IPS DF 4.7 (cell line): ENCODE results near the gene GATAD2B.
"Not testable (repeated sequence)": the region's sequence is repeated elsewhere in the genome, so short reads cannot be mapped to it uniquely, and the experiment has no call there.

Source experiments
- DNase-seq: peaks from one replicate; pipeline ENCODE4 v3.0.0-alpha.2; 2013; ENCODE audit warnings: low spot score; ENCODE audit errors: extremely low read depth

GATAD2B gene

DNA sequence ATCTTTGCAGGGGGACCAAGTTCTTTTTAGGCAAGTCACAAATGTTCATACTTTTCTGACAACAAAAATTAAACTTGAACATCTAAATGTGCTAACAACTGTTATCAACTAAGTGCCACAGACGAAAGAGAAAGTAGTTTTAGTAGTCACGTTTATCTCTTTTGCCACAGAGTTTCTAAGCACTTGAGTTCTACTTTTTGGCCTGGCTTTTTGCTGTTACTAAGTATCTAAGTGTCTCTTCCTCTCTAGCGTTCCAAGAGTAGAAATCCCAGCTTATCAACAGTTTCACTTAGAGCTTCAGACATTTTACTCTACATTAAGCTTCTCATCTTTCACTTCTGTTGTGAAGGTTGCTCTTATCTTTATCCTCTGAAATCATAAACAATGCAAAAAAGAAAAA lies 34.2 kb downstream of the GATAD2B start:
- no peak for DNase-seq

DNA sequence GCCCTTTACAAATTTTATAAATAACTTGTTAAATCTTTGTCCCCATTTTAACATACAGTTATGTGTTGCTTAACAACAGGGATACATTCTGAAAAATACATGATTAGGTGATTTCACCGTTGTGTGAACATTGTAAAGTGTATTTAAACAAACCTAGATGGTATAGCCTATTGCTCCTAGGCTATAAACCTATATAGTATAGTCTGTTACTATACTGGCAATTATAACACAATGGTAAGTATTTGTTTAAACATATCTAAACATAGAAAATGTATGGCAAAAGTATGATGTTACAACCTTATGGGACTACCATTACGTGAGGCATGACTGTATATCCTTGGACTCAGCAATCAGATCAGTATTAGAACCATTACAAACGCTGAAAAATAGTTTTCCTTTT lies 36.6 kb downstream of the GATAD2B start:
- DNase-seq = no peak

DNA sequence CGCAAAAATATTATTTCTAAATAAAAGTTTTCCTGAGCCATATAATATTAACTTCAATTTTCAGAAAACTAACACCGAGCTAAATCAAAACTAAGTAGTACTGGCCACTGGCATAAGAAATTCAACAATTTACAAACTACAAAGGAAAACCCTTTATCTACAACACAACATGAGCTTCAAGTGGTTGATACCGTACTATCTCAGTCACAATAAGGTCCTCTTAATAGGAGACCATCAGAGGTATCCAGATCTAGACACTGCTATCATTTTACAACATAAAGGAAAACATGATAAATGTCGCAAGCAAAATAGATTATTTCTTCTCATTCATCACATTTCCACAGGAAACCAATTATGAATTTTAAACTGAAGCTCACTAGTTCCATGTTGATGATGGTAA lies 39.5 kb downstream of the GATAD2B start:
- no peak for DNase-seq

DNA sequence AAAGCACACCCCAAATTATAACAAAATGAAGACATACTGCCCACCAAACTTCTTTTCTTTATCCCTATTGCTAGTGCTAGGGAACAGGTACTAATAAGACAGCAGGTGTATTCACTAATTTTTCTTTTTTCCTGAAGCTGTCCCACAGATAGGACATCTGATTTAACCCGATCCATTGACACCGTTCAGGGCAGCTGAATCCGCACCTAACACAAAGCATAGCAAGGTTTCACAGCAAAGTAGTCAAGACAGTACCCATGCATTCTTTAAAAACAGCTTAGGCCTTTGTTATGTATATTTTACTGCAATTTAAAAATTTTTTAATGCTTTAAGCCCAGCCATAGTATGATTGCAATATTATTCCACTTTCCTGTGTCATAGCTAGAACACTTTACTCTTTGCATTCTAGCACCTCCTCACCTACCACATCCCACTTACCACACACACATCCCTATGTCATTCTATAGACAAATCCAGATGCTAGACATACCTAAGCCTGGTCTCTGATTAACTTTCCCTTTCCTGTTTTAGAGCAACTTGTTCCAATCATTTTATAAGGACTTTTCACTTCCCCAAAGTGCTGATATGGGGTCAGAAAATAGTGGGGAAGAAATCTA lies 40.4 kb downstream of the GATAD2B start:
- no peak for DNase-seq

DNA sequence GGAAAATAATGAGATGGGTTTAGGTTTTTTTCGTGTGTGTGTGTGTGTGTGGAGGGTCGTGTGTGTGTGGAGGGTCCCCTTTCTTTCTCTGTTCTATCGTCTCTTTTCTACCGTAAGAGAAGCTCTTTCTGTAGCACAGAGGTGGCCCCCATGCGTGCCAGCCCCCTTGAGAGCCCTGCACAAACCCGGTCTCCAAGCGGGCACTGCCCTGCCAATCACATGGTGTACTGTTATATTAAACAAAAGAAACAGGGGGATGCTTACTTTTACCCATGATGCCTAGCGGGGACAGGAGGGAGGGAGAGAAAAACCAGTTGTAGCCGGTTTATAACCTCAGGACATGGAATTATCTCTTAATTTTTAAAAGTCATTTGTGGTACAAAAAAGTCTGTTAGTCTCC lies 41.0 kb downstream of the GATAD2B start:
- DNase-seq = no peak

DNA sequence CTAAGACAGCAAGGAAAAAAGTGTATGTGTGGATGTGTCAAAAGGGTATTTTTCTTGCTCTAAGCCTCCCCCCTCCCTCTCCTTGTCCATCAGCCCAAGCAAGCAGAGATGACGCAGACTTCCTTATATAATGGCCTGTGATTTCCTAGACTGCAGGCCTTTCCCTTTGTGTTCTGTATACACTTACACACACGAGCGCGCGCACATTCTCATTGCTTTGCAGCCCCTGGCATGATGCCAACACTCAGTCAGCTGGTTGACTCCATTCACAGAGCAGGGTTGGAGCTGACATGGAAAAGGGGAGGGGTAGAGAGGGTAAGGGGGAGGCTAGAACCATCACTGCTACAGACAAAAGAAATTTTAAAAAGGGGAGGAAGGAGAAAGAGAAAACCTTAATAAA lies 41.8 kb downstream of the GATAD2B start:
- no peak for DNase-seq

DNA sequence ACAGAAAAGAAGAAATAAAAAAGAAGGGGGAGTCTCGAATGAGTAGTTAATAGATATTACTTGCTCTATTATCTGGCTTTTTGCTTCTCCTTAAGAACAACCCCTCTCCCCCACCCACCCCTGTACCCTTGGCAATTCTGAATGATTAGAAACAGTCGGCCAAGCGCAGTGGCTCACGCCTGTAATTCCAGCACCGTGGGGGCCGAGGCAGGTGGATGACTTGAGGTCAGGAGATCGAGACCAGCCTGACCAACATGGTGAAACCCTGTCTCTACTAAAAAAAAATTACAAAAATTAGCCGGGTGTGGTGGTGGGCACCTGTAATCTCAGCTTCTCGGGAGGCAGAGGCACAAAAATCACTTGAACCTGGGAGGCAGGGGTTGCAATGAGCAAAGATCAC lies 42.7 kb downstream of the GATAD2B start:
- DNase-seq = no peak

DNA sequence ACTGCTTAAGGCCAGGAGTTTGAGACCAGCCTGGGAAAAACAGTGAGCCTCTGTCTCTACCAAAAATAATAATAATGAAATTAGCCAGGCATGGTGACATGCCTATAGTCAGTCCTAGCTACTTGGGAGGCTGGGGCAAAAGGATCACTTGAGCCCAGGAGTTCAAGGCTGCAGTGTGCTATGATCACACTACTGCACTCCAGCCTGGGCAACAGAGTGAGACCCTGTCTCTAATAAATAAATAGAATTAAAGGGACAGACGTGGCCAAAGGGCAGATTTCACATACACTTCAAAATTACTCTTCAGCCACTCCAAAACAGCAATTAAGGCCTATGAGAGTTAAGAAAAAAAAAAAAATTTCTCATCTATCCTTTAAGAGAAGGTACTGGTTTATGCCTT lies 45.7 kb downstream of the GATAD2B start:
- DNase-seq = no peak

DNA sequence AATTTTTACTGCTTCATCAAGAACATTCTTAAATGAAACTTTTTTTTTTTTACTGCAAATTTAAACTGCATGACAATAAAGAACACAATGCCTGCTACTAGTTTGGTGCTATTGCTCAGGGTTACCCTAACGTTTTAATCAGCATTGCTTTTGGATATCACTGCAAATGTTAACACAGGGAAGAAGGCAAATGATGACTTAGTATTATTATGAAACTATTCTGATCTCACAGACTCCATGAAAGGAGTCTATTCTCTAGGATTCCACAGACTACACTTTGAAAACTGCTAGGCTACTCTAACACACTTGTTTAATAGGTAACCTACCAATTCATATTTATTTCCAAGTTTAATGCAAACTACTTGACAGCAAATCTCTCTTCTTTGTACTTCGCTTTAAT lies 49.8 kb downstream of the GATAD2B start:
- DNase-seq = no peak

DNA sequence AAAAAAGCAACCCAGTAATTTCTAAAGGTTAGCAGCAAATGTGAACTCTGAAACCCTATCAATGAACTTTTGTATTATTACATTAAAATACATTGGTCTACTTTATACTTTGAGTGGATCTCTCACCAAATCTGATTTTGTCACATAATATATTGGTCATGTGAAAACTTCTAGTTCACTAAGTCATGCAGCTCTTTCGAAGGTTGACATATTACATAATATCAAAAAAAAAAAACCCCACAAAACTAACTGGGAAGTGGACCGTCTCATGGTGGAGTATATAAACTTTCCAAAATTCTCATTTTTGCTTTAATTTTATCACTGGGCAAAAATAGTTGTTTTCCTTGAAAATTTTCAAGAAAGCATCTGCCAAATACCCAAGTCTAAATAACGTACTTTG lies 50.4 kb downstream of the GATAD2B start:
- DNase-seq = no peak

DNA sequence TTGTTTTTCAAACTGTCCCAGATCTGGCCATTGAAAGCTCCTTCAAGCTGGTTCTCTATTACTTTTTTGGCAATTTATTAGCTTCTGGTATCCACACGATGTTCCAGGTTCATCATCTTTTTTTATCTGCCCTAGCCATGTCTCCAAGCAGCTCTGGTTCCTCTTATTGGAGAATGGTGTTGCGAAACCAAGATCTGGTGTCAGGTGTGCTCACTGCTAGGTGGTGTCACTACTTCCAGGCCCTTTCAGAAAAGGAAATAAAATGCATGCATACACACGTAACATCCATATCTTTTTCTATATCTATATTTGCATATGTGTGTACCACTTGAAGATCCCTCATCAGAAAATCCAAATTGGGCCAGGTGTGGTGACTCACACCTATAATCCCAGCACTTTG lies 53.3 kb downstream of the GATAD2B start:
- DNase-seq = no peak

DNA sequence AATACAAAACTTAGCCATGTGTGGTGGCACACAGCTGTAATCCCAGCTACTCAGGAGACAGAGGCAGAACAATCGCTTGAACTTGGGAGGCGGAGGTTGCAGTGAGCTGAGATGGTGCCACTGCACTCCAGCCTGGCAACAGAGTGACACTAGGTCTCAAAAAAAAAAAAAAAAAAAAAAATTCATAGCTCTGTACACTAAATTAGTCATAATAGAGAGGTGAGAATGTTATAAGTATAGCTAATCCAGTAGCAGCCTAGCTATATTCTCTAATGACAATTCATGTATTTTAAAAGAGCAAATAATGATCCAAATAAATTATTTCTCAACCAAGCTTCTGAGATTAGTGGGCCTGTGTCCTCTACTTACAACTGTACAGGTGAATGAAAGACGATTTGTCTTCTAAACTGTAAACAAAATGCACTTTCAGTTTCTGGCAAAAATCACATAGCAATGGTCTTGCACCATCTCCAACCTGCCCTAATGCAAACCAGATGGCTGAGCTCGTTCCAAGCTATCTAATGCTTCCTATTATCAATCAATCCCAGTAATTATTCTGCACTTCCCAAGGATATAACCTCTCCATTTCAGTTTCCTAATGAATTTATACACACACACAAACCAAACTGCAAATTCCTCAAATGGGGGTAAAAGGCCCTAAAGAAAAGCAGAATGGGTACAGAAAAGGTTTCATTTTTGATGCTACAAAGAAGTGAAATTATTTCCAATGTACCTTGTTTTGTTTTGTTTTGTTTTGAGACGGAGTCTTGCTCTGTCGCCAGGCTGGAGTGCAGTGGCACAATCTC lies 56.5 kb downstream of the GATAD2B start:
- DNase-seq = no peak

DNA sequence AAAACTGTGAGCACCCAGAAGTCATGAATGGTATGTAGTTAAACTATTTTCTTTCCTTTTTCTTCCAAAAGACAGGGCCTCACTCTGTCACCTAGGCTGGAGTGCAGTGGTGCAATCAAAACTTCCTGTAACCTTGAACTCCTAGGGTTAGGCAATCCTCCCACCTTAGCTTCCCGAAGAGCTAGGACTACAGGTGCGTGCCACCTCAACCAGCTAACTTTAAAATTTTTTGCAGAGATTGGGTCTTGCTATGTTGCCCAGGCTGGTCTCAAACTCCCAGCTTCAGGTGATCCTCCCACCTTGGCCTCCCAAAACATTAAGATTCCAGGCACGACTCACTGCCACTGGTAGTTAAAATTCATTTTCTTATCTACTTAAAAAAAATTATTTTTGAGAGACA lies 62.5 kb downstream of the GATAD2B start:
- DNase-seq = no peak

DNA sequence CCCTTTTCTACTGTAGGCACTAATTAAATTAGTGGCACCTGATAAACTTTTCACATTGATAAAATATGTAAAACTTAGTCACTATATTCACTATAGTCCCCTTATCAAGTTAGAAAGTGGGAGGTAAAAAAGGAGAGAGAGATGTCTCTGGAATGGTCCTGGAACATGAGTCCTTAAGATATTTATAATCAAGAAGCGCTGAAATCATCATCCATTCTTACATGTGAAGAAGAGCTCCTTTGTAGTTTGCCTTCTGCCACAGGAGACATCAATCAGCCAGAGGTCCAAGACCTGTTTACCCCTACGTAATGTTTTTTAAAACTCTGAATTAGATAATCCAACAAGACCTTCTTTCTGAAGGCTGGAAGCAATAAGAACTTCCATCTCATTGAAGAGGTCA lies 65.3 kb downstream of the GATAD2B start:
- DNase-seq = no peak

DNA sequence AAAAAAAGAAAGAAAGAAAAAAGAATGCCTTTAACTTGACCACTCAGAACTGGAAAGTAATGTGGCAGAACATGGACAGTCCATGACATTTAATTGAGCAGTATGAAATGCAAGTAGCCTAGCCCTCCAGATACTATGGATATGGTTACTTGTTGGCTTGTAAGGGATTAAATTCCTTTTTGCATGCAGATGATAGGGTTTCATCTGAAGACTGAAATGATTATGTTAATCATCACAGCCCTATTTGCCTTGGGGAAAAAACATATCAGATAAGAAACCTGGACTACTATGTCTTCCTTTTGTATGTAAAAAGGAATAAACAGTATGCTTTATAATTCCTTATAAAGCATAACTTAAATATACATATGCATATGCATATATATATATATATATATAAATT lies 66.0 kb downstream of the GATAD2B start:
- no peak for DNase-seq

DNA sequence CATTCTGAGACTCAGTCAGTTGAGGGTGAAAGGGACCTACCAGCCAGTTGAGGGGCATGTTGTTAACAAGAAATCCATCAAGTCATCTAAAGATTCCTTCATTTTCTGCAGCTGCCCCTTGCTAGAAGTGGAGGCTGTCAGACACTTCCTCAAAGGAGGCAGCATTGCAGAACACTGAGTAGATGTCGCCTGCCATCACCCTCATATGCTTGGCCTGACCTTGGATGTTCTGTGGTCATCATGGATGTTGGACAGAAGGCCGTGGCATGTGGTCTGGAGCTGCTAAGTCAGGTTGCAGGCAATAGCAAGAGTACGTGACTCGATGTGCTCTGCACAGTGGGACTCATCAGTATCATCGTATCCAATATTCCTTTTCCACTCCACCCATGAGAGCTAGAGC lies 70.6 kb downstream of the GATAD2B start:
- DNase-seq = no peak

DNA sequence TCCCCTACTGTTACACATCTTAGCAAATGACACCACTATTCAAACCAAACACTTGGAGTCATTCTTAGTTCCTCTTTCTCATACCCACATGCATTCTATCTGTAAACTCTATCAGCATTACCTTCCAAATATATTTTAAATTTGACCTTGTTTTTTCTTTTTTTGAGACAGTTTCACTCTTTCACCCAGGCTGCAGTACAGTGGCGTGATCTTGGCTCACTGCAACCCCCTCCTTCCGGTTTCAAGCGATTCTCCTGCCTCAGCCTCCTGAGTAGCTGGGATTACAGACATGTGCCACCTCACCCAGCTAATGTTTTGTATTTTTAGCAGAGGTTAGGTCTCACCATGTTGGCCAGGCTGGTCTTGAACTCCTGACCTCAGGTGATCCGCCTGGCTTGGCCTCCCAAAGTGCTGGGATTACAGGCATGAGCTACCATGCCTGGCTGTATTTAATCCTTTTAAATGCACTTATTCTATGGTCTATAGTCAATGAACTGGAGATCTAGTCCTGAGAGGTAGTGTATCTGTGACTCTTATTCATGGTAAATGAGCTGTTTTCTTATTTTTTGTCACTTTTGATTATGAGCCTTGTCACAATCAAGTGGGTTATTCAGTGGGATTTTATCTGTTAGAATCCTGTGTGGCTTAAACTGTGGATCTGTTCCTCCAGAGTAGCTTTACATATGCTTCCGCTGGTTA lies 73.1 kb downstream of the GATAD2B start:
- DNase-seq = no peak

DNA sequence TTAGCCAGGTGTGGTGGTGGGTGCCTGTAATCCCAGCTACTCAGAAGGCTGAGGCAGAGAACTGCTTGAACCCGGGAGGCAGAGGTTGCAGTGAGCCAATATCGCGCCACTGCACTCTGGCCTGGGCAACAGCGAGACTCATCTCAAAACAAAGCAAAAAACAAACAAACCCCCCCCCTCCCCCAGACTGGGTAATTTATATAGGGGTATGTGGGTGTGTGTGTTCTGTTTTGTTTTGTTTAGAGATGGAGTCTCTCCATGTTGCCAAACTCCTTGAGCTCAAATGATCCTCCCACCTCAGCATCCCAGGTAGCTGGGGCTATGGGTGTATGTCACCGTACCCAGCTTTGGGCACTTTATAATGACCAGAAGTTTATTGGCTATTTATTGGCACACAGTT lies 74.0 kb downstream of the GATAD2B start:
- no peak for DNase-seq

DNA sequence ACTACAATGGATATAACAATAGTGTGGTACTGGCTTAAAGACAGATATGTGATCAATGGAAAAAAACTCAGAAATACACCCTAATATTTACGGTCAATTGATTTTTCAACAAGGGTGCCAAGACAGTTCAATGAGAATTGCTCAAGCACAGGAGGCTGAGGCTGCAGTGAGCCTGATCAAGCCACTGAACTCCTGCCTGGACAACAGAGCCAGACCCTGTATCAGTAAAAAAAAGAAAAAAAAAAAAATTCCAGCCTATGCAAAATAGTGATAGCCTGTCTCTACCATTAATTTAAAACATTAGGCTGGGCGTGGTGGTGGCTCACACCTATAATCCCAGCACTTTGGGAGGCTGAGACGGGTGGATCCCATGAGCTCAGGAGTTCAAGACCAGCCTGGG lies 77.6 kb downstream of the GATAD2B start:
- no peak for DNase-seq

DNA sequence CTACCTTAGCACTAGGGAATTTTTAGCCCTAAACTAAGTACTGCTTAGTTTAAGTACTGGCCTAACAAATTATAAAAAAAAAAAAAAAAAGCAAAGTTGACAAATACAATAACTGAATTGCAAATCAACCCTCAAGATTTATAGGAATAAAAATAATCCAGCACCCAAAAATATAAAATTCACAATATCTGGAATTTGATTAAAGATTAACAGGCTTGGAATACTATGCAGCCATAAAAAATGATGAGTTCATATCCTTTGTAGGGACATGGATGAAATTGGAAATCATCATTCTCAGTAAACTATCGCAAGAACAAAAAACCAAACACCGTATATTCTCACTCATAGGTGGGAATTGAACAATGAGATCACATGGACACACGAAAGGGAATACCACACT lies 78.4 kb downstream of the GATAD2B start:
- not testable (repeated sequence) for DNase-seq

DNA sequence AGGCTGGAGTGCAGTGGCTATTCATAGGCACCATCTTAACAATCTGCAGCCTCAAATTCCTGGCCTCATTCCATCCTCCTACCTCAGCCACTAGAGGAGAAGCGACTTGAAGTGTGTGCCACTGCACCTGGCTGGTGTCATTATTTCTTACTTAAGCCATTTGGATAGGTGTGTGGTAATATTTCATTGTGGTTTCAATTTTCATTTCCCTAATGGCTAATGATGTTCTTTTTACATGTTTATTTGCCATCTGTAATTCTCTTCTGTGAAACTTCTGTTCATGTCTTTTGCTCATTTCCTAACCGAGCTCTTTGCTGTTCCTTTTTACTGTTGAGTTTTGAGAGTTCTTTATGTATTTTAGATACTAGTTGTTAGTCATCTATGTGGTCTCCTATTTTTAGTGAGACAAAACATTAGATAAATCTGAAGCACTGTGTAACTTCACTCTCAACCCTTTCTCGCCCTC lies 80.7 kb downstream of the GATAD2B start:
- no peak for DNase-seq

DNA sequence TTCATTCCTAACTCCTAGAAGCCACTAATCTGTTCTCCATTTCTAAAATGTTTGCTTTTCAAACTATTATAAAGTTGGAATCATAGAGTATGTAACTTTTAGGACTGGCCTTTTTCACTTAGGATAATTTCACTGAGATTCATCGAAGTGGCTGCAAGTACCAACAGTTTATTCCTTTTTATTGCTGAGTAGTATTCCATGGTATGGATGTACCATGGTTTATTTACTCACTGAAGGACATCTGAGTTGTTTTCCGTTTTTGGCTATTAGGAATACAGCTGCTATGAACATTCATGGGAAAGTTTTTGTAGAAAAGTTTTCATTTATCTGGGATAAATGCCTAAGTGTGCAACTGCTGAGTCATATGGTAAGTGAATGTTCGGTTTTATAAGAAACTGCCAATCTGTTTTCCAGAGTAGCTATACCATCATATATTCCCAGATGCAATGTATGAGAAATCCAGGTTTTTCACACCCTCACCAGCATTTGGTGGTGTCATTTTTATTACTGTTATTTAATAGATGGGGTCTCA lies 81.2 kb downstream of the GATAD2B start:
- no peak for DNase-seq
